Activated CD8-positive, alpha-beta T cell treated with anti-CD3 and anti-CD28 coated beads for 36 hours (primary cell): Measurements from ENCODE around the gene CTNNA2. TPM values are rescaled to one million over a fixed set of nuclear protein-coding genes. Genes with fewer than 3 reads are reported as not detected.

Experiments used
- ATAC-seq: fragments of 200-7000 bp; cut with Tn5 transposase; one replicate; pipeline ENCODE4 v1.10.0; 2021; ENCODE audit warnings: mild to moderate bottlenecking, moderate library complexity
- CTCF ChIA-PET: fragments of 350-600 bp; sonication (Branson Sonifier 250); formaldehyde crosslinking; loops from one replicate; lab custom pipeline; 2021; ENCODE audit warnings: antibody characterized with exemption; lab: Charles Lee
- POLR2A ChIA-PET: fragments of 350-600 bp; sonication (Branson Sonifier 250); formaldehyde crosslinking; loops from one replicate; lab custom pipeline; 2021; ENCODE audit warnings: antibody characterized with exemption; lab: Charles Lee
- DNase-seq: peaks from one replicate; pipeline ENCODE4 v3.0.0-alpha.2; 2020
- H3K27ac Mint-ChIP-seq: one replicate; pipeline ENCODE4 v1.8.0; 2021; ENCODE audit warnings: mild to moderate bottlenecking, mixed read lengths
- H3K27me3 Mint-ChIP-seq: one replicate; pipeline ENCODE4 v1.8.0; 2021; ENCODE audit warnings: mixed read lengths
- H3K36me3 Mint-ChIP-seq: one replicate; pipeline ENCODE4 v1.8.0; 2021; ENCODE audit warnings: low read depth, mixed read lengths
- H3K4me1 Mint-ChIP-seq: one replicate; pipeline ENCODE4 v1.8.0; 2021; ENCODE audit warnings: low read depth, mixed read lengths
- H3K4me3 Mint-ChIP-seq: one replicate; pipeline ENCODE4 v1.8.0; 2021; ENCODE audit warnings: mild to moderate bottlenecking, moderate library complexity, mixed read lengths
- H3K9me3 Mint-ChIP-seq: one replicate; pipeline ENCODE4 v1.8.0; 2021; ENCODE audit warnings: mixed read lengths
- intact Hi-C: fragments of 100-400 bp; cut with micrococcal nuclease; formaldehyde crosslinking; loops from one replicate; pipeline ENCODE4 v1.10.0; 2022
- total RNA-seq, 2 experiments: library from RNA; stranded (reverse); gene quantifications; one replicate each; pipeline ENCODE4 v1.2.3, GENCODE V29; 2021
- TF ChIP-seq, protein P1 (sequence below): fragments of 200-600 bp; IDR thresholded peaks from one replicate; pipeline ENCODE4 v1.8.0; 2022; ENCODE audit warnings: antibody characterized with exemption, mild to moderate bottlenecking

Gene CTNNA2
- total RNA-seq, 2 experiments from 2014 or later = not detected

DNA sequence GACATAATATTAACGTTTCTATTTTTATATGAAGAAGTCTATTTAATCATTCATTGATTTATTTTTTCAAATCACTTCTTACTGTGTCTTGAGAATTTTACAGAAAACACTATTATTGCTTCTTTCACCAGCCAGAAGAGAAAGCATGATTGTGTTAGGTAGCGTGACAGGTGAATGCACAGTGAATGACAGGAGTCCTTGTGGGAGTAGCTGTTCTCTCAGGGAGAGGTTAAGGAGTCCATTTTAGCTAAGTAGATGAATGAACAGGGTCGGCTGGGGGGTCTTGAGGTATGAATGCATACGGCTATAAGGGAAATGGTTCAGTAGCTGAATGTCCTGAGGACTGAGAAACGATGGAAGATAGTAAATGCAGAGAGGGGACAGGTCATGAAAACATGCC, 56.2 kb downstream of the CTNNA2 start:
- CTCF ChIA-PET = no interaction called here
- Mint-ChIP-seq H3K27me3 (no peaks in the 10 kb centered on the region), H3K36me3 (no peaks in the 10 kb centered on the region), H3K4me1 (no peaks in the 10 kb centered on the region), H3K4me3 (no peak overlapping the region), H3K9me3 (peaks cover 11% of the 10 kb centered on the region), H3K27ac (no peak overlapping the region)
- POLR2A ChIA-PET = no interaction called here
- DNase-seq (no peak), ATAC-seq (no peak)
- intact Hi-C loops = no loop called here
- TF ChIP-seq, protein P1, sequence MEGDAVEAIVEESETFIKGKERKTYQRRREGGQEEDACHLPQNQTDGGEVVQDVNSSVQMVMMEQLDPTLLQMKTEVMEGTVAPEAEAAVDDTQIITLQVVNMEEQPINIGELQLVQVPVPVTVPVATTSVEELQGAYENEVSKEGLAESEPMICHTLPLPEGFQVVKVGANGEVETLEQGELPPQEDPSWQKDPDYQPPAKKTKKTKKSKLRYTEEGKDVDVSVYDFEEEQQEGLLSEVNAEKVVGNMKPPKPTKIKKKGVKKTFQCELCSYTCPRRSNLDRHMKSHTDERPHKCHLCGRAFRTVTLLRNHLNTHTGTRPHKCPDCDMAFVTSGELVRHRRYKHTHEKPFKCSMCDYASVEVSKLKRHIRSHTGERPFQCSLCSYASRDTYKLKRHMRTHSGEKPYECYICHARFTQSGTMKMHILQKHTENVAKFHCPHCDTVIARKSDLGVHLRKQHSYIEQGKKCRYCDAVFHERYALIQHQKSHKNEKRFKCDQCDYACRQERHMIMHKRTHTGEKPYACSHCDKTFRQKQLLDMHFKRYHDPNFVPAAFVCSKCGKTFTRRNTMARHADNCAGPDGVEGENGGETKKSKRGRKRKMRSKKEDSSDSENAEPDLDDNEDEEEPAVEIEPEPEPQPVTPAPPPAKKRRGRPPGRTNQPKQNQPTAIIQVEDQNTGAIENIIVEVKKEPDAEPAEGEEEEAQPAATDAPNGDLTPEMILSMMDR = no peak

DNA sequence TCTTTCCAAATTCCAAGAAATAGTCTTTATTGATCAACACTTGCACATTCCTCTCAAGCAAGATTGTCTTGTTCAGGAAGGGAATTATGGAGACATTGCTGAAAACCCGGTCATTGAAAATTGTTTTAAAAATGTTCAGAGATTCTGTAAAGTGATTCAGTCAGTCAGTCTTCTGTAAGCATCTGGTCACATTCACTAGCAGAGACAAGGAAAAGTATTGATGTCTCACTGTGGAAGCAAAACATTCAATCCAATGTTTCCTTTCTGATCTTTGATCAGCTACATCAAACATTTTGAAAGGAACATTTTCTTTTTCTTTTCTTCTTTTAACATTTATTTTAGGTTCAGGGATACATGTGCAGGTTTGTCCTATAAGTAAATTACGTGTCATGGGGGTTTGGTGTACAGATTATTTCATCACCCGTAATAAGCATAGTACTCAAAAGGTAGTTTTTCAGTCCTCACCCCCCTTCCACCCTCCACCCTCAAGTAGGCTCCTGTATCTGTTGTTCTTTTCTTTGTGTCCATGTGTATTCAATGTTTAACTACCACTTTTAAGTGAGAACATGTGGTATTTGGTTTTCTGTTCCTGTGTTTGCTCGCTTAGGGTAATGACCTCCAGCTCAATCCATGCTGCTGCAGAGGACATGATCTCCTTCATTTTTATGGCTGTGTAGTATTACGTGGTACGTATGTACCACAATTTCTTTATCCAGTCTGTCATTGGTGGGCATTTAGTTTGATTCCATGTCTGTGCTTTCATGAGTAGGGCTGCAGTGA, 61.2 kb downstream of the CTNNA2 start:
- no peaks in the 10 kb centered on the region for H3K4me1 Mint-ChIP-seq
- H3K4me3 Mint-ChIP-seq = no peak overlapping the region
- no peaks in the 10 kb centered on the region for H3K9me3 Mint-ChIP-seq
- TF ChIP-seq, protein P1 = no peak
- no peaks in the 10 kb centered on the region for H3K36me3 Mint-ChIP-seq
- intact Hi-C loops = no loop called here
- no peak for ATAC-seq
- POLR2A ChIA-PET = no interaction called here
- no peaks in the 10 kb centered on the region for H3K27me3 Mint-ChIP-seq
- no peak overlapping the region for H3K27ac Mint-ChIP-seq
- CTCF ChIA-PET = no interaction called here
- DNase-seq = no peak

DNA sequence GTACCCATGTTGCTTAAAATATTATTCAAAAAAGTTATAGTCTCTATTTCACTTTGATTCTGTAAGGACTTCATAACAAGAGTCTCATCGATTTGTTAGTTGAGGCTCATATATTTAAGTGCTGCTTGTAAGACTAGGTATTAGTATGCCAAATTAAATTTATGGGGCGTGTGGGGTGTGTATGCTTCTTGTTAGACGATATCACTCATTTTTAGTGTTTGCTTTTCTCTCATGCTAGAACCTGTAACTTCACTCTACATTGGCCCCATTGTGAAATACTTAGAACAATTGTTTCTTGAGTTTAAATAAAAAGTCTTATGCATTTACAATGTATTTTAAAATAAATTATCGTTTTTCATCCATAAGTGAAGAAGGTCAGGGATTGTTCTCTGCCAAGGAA, 63.6 kb downstream of the CTNNA2 start:
- no peak for ATAC-seq
- H3K4me3 Mint-ChIP-seq = no peak overlapping the region
- TF ChIP-seq, protein P1 = no peak
- no peaks in the 10 kb centered on the region for H3K27me3 Mint-ChIP-seq
- no peaks in the 10 kb centered on the region for H3K4me1 Mint-ChIP-seq
- no peaks in the 10 kb centered on the region for H3K36me3 Mint-ChIP-seq
- no peak overlapping the region for H3K27ac Mint-ChIP-seq
- ChIA-PET POLR2A (no interaction called here), CTCF (no interaction called here)
- intact Hi-C loops = no loop called here
- DNase-seq = no peak
- H3K9me3 Mint-ChIP-seq = no peaks in the 10 kb centered on the region

DNA sequence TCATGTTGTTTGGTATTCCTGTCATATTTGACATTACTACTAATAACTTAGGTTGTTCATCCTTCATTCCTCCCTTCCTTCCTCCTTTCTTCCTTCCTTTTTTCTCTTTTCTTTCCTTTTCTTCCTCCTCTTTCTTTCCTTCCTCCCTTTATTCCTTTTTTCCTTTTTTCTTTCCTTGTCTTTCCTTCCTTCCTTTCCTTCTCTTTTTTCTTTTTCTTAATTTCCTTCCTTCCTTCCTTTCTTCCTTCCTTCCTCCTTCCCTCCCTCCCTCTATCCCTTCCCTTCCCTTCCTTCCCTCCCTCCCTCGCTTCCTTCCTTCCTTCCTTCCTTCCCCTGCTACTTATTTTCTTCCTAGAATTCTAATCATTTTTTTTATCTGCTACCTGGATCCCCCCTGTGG, 66.1 kb downstream of the CTNNA2 start:
- H3K27me3 Mint-ChIP-seq = no peaks in the 10 kb centered on the region
- no peak for ATAC-seq
- H3K36me3 Mint-ChIP-seq = no peaks in the 10 kb centered on the region

DNA sequence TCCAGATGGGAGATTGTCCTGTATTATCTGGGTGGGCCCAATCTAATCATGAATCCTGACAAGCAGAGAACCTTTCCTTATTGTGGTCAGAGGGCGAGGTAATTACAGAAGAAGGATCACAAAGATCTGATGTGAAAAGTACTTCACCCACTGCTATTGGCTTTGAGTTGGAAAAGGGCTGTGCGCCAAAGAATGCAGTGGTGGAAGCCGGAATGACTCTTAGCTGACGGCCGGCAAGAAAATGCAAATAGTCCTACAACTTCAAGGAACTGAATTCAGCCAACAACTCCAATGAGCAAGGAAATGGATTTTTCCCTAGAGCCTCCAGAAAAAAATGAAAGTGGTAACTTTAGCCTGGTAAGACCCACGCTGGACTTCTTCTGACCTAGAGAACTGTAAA, 67.3 kb downstream of the CTNNA2 start:
- Mint-ChIP-seq H3K4me1 (no peaks in the 10 kb centered on the region), H3K9me3 (no peaks in the 10 kb centered on the region), H3K27me3 (no peaks in the 10 kb centered on the region), H3K4me3 (no peak overlapping the region), H3K27ac (no peak overlapping the region), H3K36me3 (no peaks in the 10 kb centered on the region)
- CTCF ChIA-PET = no interaction called here
- TF ChIP-seq, protein P1 = no peak
- no peak for DNase-seq
- intact Hi-C loops = no loop called here
- no peak for ATAC-seq
- POLR2A ChIA-PET = no interaction called here

More for the DNA sequence above, 66.1 kb downstream of the CTNNA2 start:
- TF ChIP-seq, protein P1 = no peak
- Mint-ChIP-seq H3K9me3 (no peaks in the 10 kb centered on the region), H3K4me1 (no peaks in the 10 kb centered on the region), H3K27ac (no peak overlapping the region), H3K4me3 (no peak overlapping the region)
- ChIA-PET CTCF (no interaction called here), POLR2A (no interaction called here)
- DNase-seq = no peak
- intact Hi-C loops = no loop called here
